ENCODE measurements around the gene PLAC9.

PLAC9 gene

DNA sequence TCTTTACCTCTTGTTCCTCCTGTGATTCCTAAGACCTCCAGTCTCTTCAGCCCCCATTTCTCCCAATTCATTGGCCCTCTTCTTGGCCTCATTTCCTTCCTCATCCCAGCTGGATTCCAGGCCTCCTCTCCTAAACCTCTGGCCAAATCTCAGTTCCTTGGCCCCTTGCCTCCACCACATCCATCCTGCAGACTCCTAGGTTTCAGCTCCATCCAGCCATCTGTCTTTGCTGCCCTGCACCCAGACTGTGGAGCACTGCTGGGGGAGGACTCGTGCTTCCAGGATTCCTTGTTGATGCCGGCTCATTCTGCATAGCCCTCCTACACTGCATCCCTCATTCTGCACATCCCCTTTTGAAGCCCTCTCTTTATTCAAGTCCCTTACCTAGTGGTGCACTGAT, 6.7 kb downstream of the PLAC9 start:
- DNase-seq (ENCODE audit: low read depth), result no peak

- no peak for DNase-seq (ENCODE audit: low read depth)
These were observed 7.7 kb downstream of the PLAC9 start for GRCh38 chr10:80140251-80140650.

DNA sequence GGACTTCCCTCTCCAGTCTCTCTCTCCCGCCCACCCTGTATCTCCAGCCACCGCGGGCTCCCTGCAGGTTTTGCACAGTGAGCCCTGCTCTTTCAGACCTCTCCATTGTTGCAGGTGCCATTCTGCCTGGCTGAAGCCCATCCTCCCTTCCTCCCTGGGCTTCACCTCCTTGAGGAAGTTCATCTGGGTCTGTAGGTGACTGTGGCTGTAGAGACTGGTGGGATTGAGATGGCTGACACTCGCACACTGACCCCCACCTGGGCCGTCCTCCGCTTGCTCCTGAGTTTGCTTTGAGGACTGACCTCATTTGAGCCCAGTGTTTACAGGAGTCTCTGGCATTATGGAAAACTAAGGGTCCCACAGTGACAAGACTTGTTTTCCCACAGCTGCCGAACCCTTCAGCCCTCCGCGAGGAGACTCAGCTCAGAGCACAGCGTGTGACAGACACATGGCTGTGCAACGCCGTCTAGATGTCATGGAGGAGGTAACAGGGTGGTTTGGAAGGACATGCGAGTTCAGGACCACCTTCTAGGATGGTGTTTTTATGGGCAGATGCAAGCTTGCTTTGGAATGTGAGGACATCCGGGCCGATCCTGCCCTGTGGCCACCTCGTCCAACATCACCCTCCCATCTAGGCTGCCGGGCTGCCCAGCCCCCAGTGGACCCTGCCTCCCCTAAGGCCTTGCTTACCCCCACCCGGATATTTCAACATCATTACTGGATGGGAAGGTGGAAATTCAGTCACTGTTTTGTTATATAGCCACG, 9.3 kb downstream of the PLAC9 start:
- DNase-seq (ENCODE audit: low read depth), result no peak

DNA sequence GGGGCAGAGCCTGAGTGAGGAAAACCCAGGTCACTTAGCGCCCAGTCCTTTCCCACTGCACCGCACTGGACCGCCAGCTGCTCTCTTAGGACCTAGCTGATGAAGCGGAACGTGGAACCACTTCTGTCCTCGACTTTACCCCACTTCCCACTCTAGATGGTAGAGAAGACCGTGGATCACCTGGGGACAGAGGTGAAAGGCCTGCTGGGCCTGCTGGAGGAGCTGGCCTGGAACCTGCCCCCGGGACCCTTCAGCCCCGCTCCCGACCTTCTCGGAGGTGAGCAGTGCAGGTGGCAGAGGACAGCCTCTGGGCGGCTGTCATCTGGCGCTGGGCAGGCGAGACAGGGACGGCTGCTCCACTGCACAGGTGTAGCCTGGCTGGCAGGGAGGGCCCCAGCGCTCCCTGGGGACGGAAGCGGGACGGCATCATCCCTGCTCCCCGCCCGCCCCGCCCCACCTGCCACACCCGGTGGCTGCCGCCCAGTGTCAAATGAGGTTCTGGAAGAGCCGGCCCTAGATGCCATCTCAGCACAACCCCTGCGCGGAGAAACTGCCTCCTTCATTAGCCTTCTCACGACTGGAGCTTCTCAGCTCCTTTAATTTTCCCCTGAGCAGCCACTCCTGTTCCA, 11.7 kb downstream of the PLAC9 start:
- DNase-seq (ENCODE audit: low read depth), result no peak

DNA sequence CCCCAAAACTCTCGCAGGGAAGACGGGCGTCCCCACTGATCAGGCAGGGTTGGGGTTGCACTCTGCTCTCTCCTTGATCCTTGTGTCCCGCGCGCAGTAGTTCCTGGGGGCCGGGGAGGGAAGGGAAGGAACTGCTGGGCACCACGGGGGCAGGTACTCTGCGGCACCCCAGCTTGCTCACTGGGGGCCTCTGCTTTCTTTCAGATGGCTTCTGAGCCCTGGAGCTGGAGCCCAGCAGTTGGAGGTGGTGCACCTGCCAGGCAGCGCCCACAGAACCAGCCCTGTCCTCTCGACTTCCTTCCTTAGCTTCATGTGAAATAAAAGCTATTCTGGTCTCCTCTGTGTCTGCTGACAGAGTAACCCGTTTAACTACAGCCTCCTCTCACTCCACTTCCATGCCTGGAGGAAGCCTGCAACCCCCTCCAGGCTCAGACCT, 12.2 kb downstream of the PLAC9 start:
- DNase-seq (ENCODE audit: low read depth), result no peak

GRCh38 chr10:80145406-80146308, 13.1 kb downstream of the PLAC9 start:
- peak; percentile 76 for DNase-seq (ENCODE audit: low read depth)

DNA sequence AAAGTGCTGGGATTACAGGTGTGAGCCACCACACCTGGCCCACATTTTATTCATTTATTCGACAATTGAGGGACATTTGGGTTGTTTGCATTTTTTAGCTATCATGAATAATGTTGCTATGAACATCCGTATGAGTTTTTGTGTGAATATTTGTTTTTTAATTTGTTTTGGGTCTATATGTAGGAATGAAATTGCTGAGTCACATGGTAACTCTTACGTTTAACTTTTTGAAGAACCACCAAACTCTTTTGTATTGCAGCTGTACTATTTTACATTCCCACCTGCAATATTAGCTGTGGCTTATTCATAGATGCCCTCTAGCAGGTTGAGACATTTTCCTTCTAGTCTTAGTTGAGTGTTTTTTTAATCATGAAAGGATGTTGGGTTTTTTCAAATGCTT, 14.4 kb downstream of the PLAC9 start:
- DNase-seq (ENCODE audit: low read depth), result no peak

DNA sequence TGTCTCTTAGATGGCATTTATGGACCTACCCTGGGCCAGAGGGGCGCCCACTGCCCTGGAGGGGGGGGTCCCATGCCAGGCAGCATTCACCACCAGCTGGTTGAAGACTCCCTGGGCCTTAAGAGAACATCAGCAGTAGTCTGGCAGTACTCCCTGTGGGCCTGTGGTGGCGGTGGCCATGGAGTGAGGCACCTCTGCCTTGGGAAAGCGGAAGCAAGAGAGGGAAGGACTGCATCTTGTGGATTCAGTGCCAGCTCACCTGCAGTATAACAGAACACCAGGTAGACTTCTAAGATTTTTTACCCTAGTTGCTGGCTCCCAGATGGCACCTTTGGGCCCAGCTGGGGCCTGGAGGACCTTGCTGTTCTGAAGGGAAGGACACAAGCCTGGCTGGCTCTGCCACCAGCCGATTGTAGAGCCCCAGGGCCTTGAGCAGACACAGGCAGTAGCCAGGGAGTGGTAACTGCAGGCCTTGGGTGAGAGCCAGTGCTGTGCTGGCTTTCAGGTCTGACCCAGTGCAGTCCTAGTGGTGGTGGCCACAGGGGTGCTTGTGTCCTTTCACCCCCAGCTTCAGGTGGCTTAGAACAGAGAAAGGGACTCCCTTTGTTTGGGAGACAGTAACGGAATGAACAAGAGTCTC, 15.8 kb downstream of the PLAC9 start:
- DNase-seq (ENCODE audit: low read depth), result no peak

- DNase-seq (ENCODE audit: low read depth), result no peak
These were observed 16.6 kb downstream of the PLAC9 start for GRCh38 chr10:80149123-80149522.

DNA sequence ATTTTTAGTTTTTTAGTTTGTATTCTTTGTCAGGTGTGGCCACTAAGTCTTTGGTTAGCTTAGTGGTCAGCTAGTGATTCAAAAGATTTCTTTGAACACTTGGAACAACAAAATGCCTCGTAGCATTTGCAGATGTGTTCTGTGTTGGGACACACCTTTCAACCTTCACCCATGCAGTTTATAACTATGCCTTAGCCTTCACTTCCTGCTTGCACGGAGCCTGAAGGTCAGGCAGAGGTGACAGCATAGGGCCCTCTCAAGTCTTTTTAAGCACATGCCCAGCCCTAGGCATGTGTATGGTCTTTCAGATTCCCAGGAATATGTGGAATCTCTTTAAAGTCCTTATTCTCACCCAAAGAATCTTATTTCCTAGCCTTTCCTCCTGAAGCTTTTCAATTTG, 17.6 kb downstream of the PLAC9 start:
- no peak for DNase-seq (ENCODE audit: low read depth)

DNA sequence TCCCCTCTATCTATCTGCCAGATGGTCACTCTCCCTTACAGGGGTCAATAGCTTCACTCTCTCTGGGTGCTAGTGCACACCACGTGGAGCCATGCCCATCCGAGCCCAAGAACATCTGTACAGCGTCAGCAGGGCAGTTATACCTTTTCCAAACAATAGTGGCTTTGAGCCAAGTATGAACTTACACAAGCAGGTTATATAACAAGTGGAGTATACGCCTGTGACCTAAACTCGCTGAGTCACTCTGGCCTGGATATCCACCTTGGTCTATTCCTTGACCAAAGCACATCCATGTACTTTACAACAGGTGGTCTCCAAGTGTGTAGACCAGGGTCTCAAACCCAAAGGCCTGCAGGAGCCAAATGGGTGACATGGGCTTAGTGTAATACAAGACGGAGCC, 20.3 kb downstream of the PLAC9 start:
- no peak for DNase-seq (ENCODE audit: low read depth)

DNA sequence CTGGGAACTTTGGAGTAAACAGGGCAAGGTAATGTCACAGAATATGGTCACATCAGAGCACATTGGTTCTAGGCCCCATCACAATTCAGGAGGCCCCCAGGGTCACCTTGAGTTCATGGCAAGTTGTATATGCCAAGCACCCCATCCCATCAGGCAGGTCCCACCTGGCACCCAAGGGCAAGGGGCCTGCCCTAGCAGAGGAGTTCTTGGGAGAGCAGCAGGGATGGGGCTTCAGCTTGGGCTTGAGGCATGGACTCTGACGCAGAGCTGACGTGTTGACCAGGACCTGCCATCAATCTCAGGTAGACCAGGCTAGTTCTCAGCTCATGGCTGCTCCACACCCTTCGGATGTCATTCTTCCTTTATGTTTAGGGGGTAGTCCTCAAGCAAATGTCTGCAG, 20.9 kb downstream of the PLAC9 start:
- no peak for DNase-seq (ENCODE audit: low read depth)

- DNase-seq (ENCODE audit: low read depth), result no peak
These were observed 22.1 kb downstream of the PLAC9 start for GRCh38 chr10:80154626-80154977.

DNA sequence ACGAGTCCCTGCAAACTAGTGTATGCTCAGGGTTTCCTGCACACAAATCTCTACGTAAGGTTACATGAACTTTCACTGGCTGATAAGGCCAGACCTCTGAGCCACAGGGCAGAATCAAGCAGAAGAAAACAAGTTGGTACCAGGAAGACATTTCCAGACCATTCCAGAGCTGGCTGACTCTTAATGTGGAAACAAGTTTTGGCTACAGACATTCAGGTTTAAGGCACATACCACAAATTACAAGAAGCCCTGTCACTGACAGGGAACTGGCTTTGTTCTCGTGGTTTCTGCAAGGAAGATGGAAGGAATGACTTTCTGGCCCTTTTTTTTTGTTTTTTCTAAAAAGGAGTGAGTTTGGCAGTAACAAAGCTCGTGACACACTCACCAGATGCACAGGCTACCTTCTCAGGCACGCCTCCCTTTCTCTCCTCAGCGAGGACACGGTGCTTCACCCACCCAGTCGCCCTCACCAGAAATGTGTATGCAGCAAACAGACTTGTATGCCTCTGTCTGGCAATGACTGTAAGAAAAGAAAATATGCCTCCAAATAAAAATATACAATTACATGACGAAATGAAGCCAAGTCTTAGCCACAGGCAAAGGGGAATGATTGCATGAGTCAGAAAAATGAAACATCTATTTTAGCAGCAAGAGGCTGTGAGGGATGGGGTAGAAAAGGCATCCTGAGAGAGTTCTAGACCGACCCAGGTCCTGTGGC, 22.6 kb downstream of the PLAC9 start:
- peak; percentile 90 for DNase-seq (ENCODE audit: low read depth)

GRCh38 chr10:80155696-80156215, 23.2 kb downstream of the PLAC9 start:
- no peak for DNase-seq (ENCODE audit: low read depth)

GRCh38 chr10:80156216-80156615, 23.7 kb downstream of the PLAC9 start:
- DNase-seq (ENCODE audit: low read depth), result peak; percentile 31

- DNase-seq (ENCODE audit: low read depth), result no peak
These were observed 25.0 kb downstream of the PLAC9 start for GRCh38 chr10:80157561-80157960.

GRCh38 chr10:80158126-80158525, 25.6 kb downstream of the PLAC9 start:
- DNase-seq (ENCODE audit: low read depth), result no peak

DNA sequence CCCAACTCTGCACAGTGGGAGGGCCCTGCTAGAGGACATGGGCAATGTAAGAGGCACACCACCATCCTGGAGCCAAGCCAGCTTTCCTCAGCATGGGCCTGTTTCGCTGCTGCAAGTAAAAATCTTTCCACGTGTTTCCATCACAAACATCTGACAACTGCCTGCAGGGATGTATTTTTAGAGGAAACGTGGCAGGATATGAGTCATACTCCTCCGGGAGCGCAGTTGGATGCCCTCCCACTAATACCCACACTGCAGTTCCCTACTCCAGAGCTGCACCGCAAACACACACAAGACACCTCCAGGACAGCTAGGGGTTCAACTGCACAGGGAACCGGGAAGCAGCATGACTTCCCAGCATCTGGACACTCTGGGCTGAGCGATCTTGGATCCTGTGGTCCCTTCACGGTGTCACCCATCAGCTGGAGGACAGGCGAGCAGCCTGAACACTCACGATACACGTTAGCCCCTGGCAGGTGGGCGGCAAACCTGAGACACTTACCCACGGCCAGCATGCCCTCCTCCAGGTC, 26.1 kb downstream of the PLAC9 start:
- DNase-seq (ENCODE audit: low read depth), result peak; percentile 97

DNA sequence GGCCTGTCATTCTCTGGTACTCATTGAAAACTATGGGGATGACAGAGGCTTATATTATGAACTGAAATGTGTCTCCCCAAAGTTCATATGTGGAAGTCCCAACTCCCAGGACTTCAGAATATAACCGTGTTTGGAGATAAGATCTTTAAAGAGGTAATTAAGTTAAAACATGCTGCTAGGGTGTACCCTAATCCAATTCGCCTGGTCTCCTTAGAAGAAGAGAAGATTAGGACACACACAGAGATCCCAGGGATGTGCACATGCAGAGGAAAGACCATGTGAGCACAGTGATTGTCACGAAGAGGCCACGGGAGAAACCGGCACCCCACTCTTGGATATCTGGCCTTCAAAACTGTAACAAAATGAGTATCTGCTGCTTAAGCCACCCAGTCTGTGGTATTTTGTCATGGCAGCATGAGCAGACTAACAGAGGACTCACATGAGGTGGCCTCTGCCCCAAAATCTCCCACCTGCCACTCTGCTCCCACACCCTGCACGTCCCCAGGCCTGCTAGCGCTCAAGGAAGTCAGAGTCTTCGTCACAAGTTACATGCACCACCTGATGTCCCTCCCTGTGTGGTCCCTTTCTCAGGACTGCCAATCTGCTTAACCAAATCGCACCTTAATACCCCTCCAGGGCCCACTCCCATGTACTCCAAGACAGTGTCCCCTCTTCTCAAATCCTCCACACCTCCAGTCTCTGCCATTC, 26.8 kb downstream of the PLAC9 start:
- DNase-seq (ENCODE audit: low read depth), result no peak

Data from iris pigment epithelial cell (primary cell).